ENCODE measurements around the gene SLC27A1.
"Not testable (repeated sequence)": the region's sequence is repeated elsewhere in the genome, so short reads cannot be mapped to it uniquely, and the experiment has no call there.

Gene SLC27A1

GRCh38 chr19:17457616-17458015, 12.7 kb upstream of the SLC27A1 start:
- DNase-seq: no peak

GRCh38 chr19:17458970-17459369, 11.4 kb upstream of the SLC27A1 start:
- no peak for DNase-seq

- DNase-seq: no peak
Observed at GRCh38 chr19:17460372-17461230, 9.7 kb upstream of the SLC27A1 start, which contains the start of gene NXNL1. Gene NXNL1, minus strand, starts transcription at chr19:17460926. Its CDS starts 57 bp downstream, at chr19:17460869.

GRCh38 chr19:17466487-17466850, 3.9 kb upstream of the SLC27A1 start:
- DNase-seq: no peak

- no peak for DNase-seq
Observed at GRCh38 chr19:17467471-17468301, 2.6 kb upstream of the SLC27A1 start.

GRCh38 chr19:17468302-17469091, 1.8 kb upstream of the SLC27A1 start:
- DNase-seq: no peak

- DNase-seq: no peak
Observed at GRCh38 chr19:17469092-17469480, 1.2 kb upstream of the SLC27A1 start.

- peak; percentile 97 for DNase-seq
Observed at GRCh38 chr19:17469481-17470067, 750 bp upstream of the SLC27A1 start.

GRCh38 chr19:17471410-17472125, 1.2 kb downstream of the SLC27A1 start:
- DNase-seq: no peak

- DNase-seq: peak; percentile 97
Observed at GRCh38 chr19:17473041-17473440, 2.7 kb downstream of the SLC27A1 start.

GRCh38 chr19:17475011-17475540, 4.8 kb downstream of the SLC27A1 start:
- DNase-seq: not testable (repeated sequence)

GRCh38 chr19:17475541-17476115, 5.3 kb downstream of the SLC27A1 start:
- peak; percentile 90 for DNase-seq

GRCh38 chr19:17479325-17479791, 9.0 kb downstream of the SLC27A1 start:
- DNase-seq: peak; percentile 45

- DNase-seq: no peak
Observed at GRCh38 chr19:17481986-17482385, 11.7 kb downstream of the SLC27A1 start.

GRCh38 chr19:17482877-17483604, 12.7 kb downstream of the SLC27A1 start:
- DNase-seq: no peak

GRCh38 chr19:17483605-17484002, 13.3 kb downstream of the SLC27A1 start:
- DNase-seq: no peak

GRCh38 chr19:17484520-17485185, 14.3 kb downstream of the SLC27A1 start:
- no peak for DNase-seq

GRCh38 chr19:17486545-17487240, 16.4 kb downstream of the SLC27A1 start:
- no peak for DNase-seq
